Heart left ventricle (tissue), 13 donors: ENCODE results near the gene TEX50.

Experiments
- CTCF ChIP-seq, 12 donors: fragments of 200-600 bp; sonication (generic) in 4 of 12; IDR thresholded peaks; one replicate each; pipeline versions ENCODE4 v1.5.0 to v1.8.0; 2018 to 2022; ENCODE audit warnings: antibody characterized with exemption in 12 of 12, mild to moderate bottlenecking in 5 of 12
- POLR2A ChIP-seq, 2 donors: fragments of 450-650 bp; IDR thresholded peaks; one replicate each; pipeline ENCODE4 v1.6.1; 2017; ENCODE audit warnings: antibody characterized with exemption in 2 of 2, mild to moderate bottlenecking in 2 of 2, moderate library complexity in 2 of 2
- donor health status: ischemic (EF 13 %, LVEDD 7.1; RV severe dilation, severe dysfunction).
- donor health status: DM: no; HTN: yes; CAD: no.
- donor health status: DM: no; HTN: no; CAD: no.
- donor health status: ischemic (EF 25% LVEDD 6.9; RV normal size, moderate dysfunction).
- donor health status: ischemic (EF 25% LVEDD 5.7; RV mildly dilated, moderate dysfunction).
- donor health status: ischemic (EF 35%, LVEDD 5.7; RV mildly dilated, moderate dysfunction).
- donor health status: nonischemic (EF 11% LVEDD 7.7; RV severe dilation, severe dysfunction).
- donor health status: DM: yes; HTN: yes; CAD: no.
- donor health status: PGD.
- donor health status: ischemic (EF 29% LVEDD 5.4; RV normal size, mild dysfunction).
- donor health status: nonischemic (EF 23%, LVEDD 6.1; RV moderate dilation, normal function).

GRCh38 chr1:173682184-173682583 is 47.0 kb downstream of the TEX50 start:
- TF ChIP-seq CTCF (IDR thresholded peaks at IDR 0.05), result no peak
- no peak for TF ChIP-seq POLR2A (IDR thresholded peaks at IDR 0.05)
